ENCODE measurements around the gene MAST4. TPM values are rescaled to one million over a fixed set of nuclear protein-coding genes. Genes with fewer than 3 reads are reported as not detected.

The MAST4 gene
- total and polyA plus RNA-seq, 2 of the 13 experiments (the other 11 are each of a cell fraction or from before 2014, with no cell fraction given): 3.4 to 3.7 TPM

DNA sequence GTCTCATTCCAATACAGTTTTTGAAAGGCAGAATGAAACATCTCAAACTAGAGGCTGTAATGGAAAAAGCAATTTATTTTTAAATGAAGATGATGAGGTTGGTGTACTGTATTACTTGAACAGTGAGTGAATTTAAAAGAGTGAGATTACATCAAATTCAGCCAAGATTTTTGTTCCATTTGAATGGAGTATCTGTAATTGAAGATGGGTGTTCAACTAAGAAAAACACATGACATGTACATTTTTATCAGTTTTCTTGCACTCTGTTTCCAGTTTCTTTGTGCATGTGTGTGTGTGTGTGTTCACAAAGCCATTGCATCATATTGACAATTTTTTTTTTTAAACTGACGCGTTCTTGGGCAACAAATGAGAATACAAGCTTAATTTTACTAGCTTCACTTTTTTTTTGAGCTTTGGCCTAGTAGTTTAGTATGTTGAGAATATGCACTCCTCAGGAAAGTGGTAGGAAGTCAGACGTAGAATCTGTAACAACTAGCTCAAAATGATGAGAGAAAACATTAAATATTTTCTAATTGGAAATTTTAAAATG, 243.5 kb downstream of the MAST4 start:
- no TSS peak for BruUV-seq (replicated peaks)

More for the DNA sequence above, 243.5 kb downstream of the MAST4 start:
- CTCF ChIA-PET (ENCODE audit: low intra/inter-chr PET ratio, low total read pairs): no interaction called here
- WGBS (ENCODE audit: low lambda C conversion rate): 74% methylated on average over 3 of the region's 3 CpGs
- Histone ChIP-seq H3K4me3 (replicated peaks in 1 of 3; ENCODE audit: insufficient read depth in 1 of 3, low read depth in 2 of 3, low read length in 3 of 3) (no peak overlapping the region), H4K20me1 (ENCODE audit: insufficient read depth, low read length) (no peaks in the 10 kb centered on the region), H3K79me2 (ENCODE audit: insufficient read depth, low read length) (no peaks in the 10 kb centered on the region), H3K9ac (ENCODE audit: insufficient read depth, low read depth, low read length) (no peak overlapping the region), H3K27ac (ENCODE audit: extremely low read length, insufficient read depth, low read length) (no peak overlapping the region), H3K4me2 (ENCODE audit: low read depth, low read length) (no peak overlapping the region), H2AFZ (ENCODE audit: low read length) (no peak overlapping the region), H3K36me3 (replicated peaks in 1 of 2; ENCODE audit: control insufficient read depth in 1 of 2, insufficient read depth in 2 of 2, low read length in 2 of 2) (no peaks in the 10 kb centered on the region), H3K4me1 (ENCODE audit: insufficient read depth, low read length) (peaks cover 10% of the 10 kb centered on the region), H3K27me3 (ENCODE audit: control insufficient read depth in 1 of 2, insufficient read depth in 2 of 2, low read length in 2 of 2) (no peaks in the 10 kb centered on the region), H3K9me3 (ENCODE audit: low read length) (no peaks in the 10 kb centered on the region)
- no peak for TF ChIP-seq ZNF530 (CRISPR knock-in tag; IDR thresholded peaks at IDR 0.05; ENCODE audit: low read depth)
- no peak for TF ChIP-seq TGIF2 (CRISPR knock-in tag; IDR thresholded peaks at IDR 0.05)
- TF ChIP-seq, protein P1, sequence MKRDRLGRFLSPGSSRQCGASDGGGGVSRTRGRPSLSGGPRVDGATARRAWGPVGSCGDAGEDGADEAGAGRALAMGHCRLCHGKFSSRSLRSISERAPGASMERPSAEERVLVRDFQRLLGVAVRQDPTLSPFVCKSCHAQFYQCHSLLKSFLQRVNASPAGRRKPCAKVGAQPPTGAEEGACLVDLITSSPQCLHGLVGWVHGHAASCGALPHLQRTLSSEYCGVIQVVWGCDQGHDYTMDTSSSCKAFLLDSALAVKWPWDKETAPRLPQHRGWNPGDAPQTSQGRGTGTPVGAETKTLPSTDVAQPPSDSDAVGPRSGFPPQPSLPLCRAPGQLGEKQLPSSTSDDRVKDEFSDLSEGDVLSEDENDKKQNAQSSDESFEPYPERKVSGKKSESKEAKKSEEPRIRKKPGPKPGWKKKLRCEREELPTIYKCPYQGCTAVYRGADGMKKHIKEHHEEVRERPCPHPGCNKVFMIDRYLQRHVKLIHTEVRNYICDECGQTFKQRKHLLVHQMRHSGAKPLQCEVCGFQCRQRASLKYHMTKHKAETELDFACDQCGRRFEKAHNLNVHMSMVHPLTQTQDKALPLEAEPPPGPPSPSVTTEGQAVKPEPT (CRISPR knock-in tag; IDR thresholded peaks at IDR 0.05; ENCODE audit: low read depth): no peak
- TF ChIP-seq HBP1 (CRISPR knock-in tag; IDR thresholded peaks at IDR 0.05; ENCODE audit: low read depth): no peak
- TF ChIP-seq MXD4 (CRISPR knock-in tag; IDR thresholded peaks at IDR 0.05): no peak
- no peak for TF ChIP-seq SNRNP70 (IDR thresholded peaks at IDR 0.05; ENCODE audit: low read depth, low read length)
- DNase-seq (ENCODE audit: low spot score): no peak
- ATAC-seq: no peak
- POLR2A ChIA-PET: no interaction called here
- intact Hi-C loops (cut with micrococcal nuclease; ENCODE audit: unreplicated experiment): no loop called here
- in situ Hi-C loops (cut with HindIII; ENCODE audit: extremely low pct_ligation_motif_present, low pct_unique_long_range_greater_than_20kb): no loop called here
- no peak for FAIRE-seq

Measured in HepG2 (cell line).